K562 (cell line): Measurements from ENCODE around the gene NUCKS1. TPM values are rescaled to one million over a fixed set of nuclear protein-coding genes. Genes with fewer than 3 reads are reported as not detected.

Experiments used
- BCL6 ChIP-seq: fragments of 250-450 bp; sonication (Bioruptor Pico); IDR thresholded peaks from 2 replicates; pipeline ENCODE4 v1.4.0; 2020
- CBX2 ChIP-seq: fragments of 200-600 bp; sonication (generic); IDR thresholded peaks from one replicate; pipeline ENCODE4 v1.6.1; 2012; ENCODE audit warnings: mild to moderate bottlenecking, low read length, inconsistent platforms; ENCODE audit not compliant: insufficient read depth, poor library complexity, severe bottlenecking
- DEAF1 ChIP-seq: fragments of 450-650 bp; formaldehyde crosslinking; IDR thresholded peaks from 2 replicates; pipeline ENCODE4 v1.4.0; 2020; ENCODE audit warnings: mild to moderate bottlenecking, moderate library complexity
- ELF4 ChIP-seq: fragments of 450-650 bp; formaldehyde crosslinking; IDR thresholded peaks from 2 replicates; pipeline ENCODE4 v1.4.0; 2022; ENCODE audit warnings: missing genetic modification characterization
- HNRNPUL1 ChIP-seq: fragments of 200-400 bp; formaldehyde crosslinking; IDR thresholded peaks from 2 replicates; pipeline ENCODE4 v1.6.1; 2017; ENCODE audit warnings: low read length
- ILF3 ChIP-seq: fragments of 450-650 bp; IDR thresholded peaks from 2 replicates; pipeline ENCODE4 v1.6.1; 2018; ENCODE audit warnings: antibody characterized with exemption, mild to moderate bottlenecking, moderate library complexity, borderline replicate concordance
- JUN ChIP-seq, 2 experiments: sonication (generic) in 1 of 2; formaldehyde crosslinking in 1 of 2; IDR thresholded peaks; 2 replicates each; pipeline versions ENCODE4 v1.6.1 to v1.8.0; 2012 to 2022; ENCODE audit warnings: borderline replicate concordance in 2 of 2, mild to moderate bottlenecking in 2 of 2, improper control_type of control experiment in 1 of 2, low read depth in 1 of 2, low read length in 1 of 2, missing genetic modification reagents in 1 of 2
- PBX2 ChIP-seq, 2 experiments: IDR thresholded peaks in 1 of 2; conservative IDR thresholded peaks in 1 of 2; 2 replicates each; pipeline ENCODE4 v1.6.1; 2016; ENCODE audit warnings: low read depth in 2 of 2, mild to moderate bottlenecking in 1 of 2, missing compliant biosample characterization in 1 of 2, missing genetic modification characterization in 1 of 2, moderate library complexity in 1 of 2
- SIN3A ChIP-seq, 2 experiments: fragments of 150-350 bp in 1 of 2; IDR thresholded peaks; 2 replicates each; pipeline ENCODE4 v1.6.1; 2011 to 2016; ENCODE audit warnings: borderline replicate concordance in 2 of 2, low read depth in 2 of 2, low read length in 2 of 2, mild to moderate bottlenecking in 2 of 2, moderate library complexity in 2 of 2; ENCODE audit not compliant: control insufficient read depth in 1 of 2
- THRB ChIP-seq: fragments of 450-650 bp; formaldehyde crosslinking; conservative IDR thresholded peaks from 2 replicates; pipeline ENCODE4 v1.4.0; 2022; ENCODE audit warnings: mild to moderate bottlenecking, missing genetic modification characterization
- ZC3H11A ChIP-seq: IDR thresholded peaks from 2 replicates; pipeline ENCODE4 v1.6.1; 2012; ENCODE audit warnings: low read depth, low read length, improper control_type of control experiment
- ZNF121 ChIP-seq: sonication (generic); formaldehyde crosslinking; conservative IDR thresholded peaks from 2 replicates; pipeline ENCODE4 v1.8.0; 2022; ENCODE audit warnings: missing genetic modification reagents
- ZNF347 ChIP-seq: fragments of 450-650 bp; formaldehyde crosslinking; IDR thresholded peaks from 2 replicates; pipeline ENCODE4 v1.4.0; 2020; ENCODE audit warnings: low read depth, mild to moderate bottlenecking, moderate library complexity
- ZNF583 ChIP-seq: fragments of 250-450 bp; sonication (Bioruptor Pico); IDR thresholded peaks from 2 replicates; pipeline ENCODE4 v1.4.0; 2020
- polyA plus RNA-seq, 8 experiments: library from polyadenylated mRNA; depleted of rRNA in 4 of 8; stranded (reverse) in 5 of 8; unstranded in 3 of 8; fragments of >200 nt; fragmentation: Nextera tagmentation in 2 of 8; fragmentation: Illumina TruSeq in 1 of 8; extraction: Ambion mirVana in 2 of 8; extraction: Trizol in 1 of 8; gene quantifications; 2 replicates each; pipeline versions ENCODE4 v1.2.1 to v1.2.3, GENCODE V29; 2011 to 2014; ENCODE audit warnings: inconsistent platforms in 1 of 8, missing spikeins in 1 of 8
- total RNA-seq, 7 experiments: library from RNA; depleted of rRNA in 6 of 7; stranded (reverse); fragments of >200 nt in 6 of 7; fragmentation: Illumina TruSeq in 2 of 7; extraction: Trizol in 2 of 7; gene quantifications; 2 replicates each; pipeline versions ENCODE4 v1.2.1 to v1.2.3, GENCODE V29; 2011 to 2021; ENCODE audit warnings: low replicate concordance in 1 of 7
- TF ChIP-seq, protein P1 (sequence below): fragments of 450-650 bp; formaldehyde crosslinking; IDR thresholded peaks from 2 replicates; pipeline ENCODE4 v1.4.0; 2020; ENCODE audit warnings: mild to moderate bottlenecking, moderate library complexity
- TF ChIP-seq, protein P2 (sequence below): fragments of 450-650 bp; formaldehyde crosslinking; IDR thresholded peaks from 2 replicates; pipeline ENCODE4 v1.4.0; 2022; ENCODE audit warnings: mild to moderate bottlenecking, moderate library complexity

The NUCKS1 gene
- total and polyA plus RNA-seq, 9 of the 15 experiments (the other 6 are each of a cell fraction or from before 2014, with no cell fraction given), result 66.7 to 244 (median 149) TPM

GRCh38 chr1:205775015-205775716 lies 25.2 kb upstream of the NUCKS1 start, which contains the start of gene RAB29 (continued):
- TF ChIP-seq PBX2 (CRISPR knock-in tag; IDR thresholded peaks at IDR 0.05; ENCODE audit: low read depth), result no peak
- TF ChIP-seq PBX2 (tag; conservative IDR thresholded peaks at IDR 0.05; ENCODE audit: low read depth), result no peak
- no peak for TF ChIP-seq ZNF347 (CRISPR knock-in tag)
- TF ChIP-seq CBX2, result no peak
- no peak for TF ChIP-seq THRB
- no peak; the same call in 1 of the 2 replicates for TF ChIP-seq JUN (IDR thresholded peaks at IDR 0.05; ENCODE audit: borderline replicate concordance, low read depth, low read length)
- TF ChIP-seq JUN (CRISPR knock-in tag; IDR thresholded peaks at IDR 0.05; ENCODE audit: borderline replicate concordance), result no peak
- no peak for TF ChIP-seq ZNF583 (CRISPR knock-in tag)
- TF ChIP-seq ZNF121, result no peak
- 0 out of 4 replicates have a peak, but pooled peaks of 1 of the 2 experiments have one; percentile 7 for TF ChIP-seq SIN3A (IDR thresholded peaks at IDR 0.05; ENCODE audit: borderline replicate concordance in 2 of 2, control insufficient read depth in 1 of 2, low read depth in 2 of 2, low read length in 2 of 2)
- TF ChIP-seq, protein P1, sequence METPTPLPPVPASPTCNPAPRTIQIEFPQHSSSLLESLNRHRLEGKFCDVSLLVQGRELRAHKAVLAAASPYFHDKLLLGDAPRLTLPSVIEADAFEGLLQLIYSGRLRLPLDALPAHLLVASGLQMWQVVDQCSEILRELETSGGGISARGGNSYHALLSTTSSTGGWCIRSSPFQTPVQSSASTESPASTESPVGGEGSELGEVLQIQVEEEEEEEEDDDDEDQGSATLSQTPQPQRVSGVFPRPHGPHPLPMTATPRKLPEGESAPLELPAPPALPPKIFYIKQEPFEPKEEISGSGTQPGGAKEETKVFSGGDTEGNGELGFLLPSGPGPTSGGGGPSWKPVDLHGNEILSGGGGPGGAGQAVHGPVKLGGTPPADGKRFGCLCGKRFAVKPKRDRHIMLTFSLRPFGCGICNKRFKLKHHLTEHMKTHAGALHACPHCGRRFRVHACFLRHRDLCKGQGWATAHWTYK (CRISPR knock-in tag), result no peak
- TF ChIP-seq, protein P2, sequence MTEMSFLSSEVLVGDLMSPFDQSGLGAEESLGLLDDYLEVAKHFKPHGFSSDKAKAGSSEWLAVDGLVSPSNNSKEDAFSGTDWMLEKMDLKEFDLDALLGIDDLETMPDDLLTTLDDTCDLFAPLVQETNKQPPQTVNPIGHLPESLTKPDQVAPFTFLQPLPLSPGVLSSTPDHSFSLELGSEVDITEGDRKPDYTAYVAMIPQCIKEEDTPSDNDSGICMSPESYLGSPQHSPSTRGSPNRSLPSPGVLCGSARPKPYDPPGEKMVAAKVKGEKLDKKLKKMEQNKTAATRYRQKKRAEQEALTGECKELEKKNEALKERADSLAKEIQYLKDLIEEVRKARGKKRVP (CRISPR knock-in tag), result no peak
- TF ChIP-seq ELF4 (CRISPR knock-in tag), result peak; percentile 63; the same call in 1 of the 2 replicates
- TF ChIP-seq DEAF1 (CRISPR knock-in tag), result no peak
- TF ChIP-seq HNRNPUL1, result no peak
- TF ChIP-seq ZC3H11A, result no peak
- no peak for TF ChIP-seq ILF3
- TF ChIP-seq BCL6 (CRISPR knock-in tag), result no peak
